H9 (cell line): ENCODE results near the gene SECTM1. TPM values are rescaled to one million over a fixed set of nuclear protein-coding genes. Genes with fewer than 3 reads are reported as not detected.
A peak's percentile ranks its signal among the peaks of the same experiment; 100 is the strongest.

Experiments
- DNase-seq: peaks from one replicate; pipeline ENCODE4 v3.0.0-alpha.2; 2017
- H2AFZ ChIP-seq: one replicate; pipeline ENCODE4 v1.6.1; 2013; ENCODE audit warnings: mild to moderate bottlenecking, low read length, control low read depth, moderate library complexity
- H2AK5ac ChIP-seq: 2 replicates; pipeline ENCODE4 v1.6.1; 2013; ENCODE audit warnings: low read length, control low read depth, mixed read lengths; ENCODE audit not compliant: insufficient read length
- H2BK120ac ChIP-seq: one replicate; pipeline ENCODE4 v1.6.1; 2013; ENCODE audit warnings: low read depth, mild to moderate bottlenecking, low read length, control low read depth, inconsistent platforms; ENCODE audit not compliant: poor library complexity, severe bottlenecking
- H2BK12ac ChIP-seq: 2 replicates; pipeline ENCODE4 v1.6.1; 2013; ENCODE audit warnings: low read length, control low read depth, mixed read lengths, low read depth; ENCODE audit not compliant: insufficient read length
- H2BK15ac ChIP-seq: 2 replicates; pipeline ENCODE4 v1.6.1; 2013; ENCODE audit warnings: low read depth, low read length, control low read depth
- H2BK20ac ChIP-seq: one replicate; pipeline ENCODE4 v1.6.1; 2013; ENCODE audit warnings: low read depth, mild to moderate bottlenecking, low read length, control low read depth, inconsistent platforms; ENCODE audit not compliant: poor library complexity, severe bottlenecking
- H2BK5ac ChIP-seq: 2 replicates; pipeline ENCODE4 v1.6.1; 2013; ENCODE audit warnings: low read length, control low read depth, mixed read lengths; ENCODE audit not compliant: insufficient read length
- H3K14ac ChIP-seq: 2 replicates; pipeline ENCODE4 v1.6.1; 2013; ENCODE audit warnings: low read length, control low read depth; ENCODE audit not compliant: insufficient read depth
- H3K18ac ChIP-seq: 2 replicates; pipeline ENCODE4 v1.6.1; 2013; ENCODE audit warnings: low read depth, mild to moderate bottlenecking, mixed read lengths, low read length, control low read depth; ENCODE audit not compliant: insufficient read length
- H3K23ac ChIP-seq: 2 replicates; pipeline ENCODE4 v1.6.1; 2013; ENCODE audit warnings: low read length, control low read depth, mixed read lengths, low read depth; ENCODE audit not compliant: insufficient read length
- H3K23me2 ChIP-seq: 2 replicates; pipeline ENCODE4 v1.6.1; 2013; ENCODE audit warnings: low read depth, mild to moderate bottlenecking, mixed read lengths, low read length, control low read depth; ENCODE audit not compliant: insufficient read length, poor library complexity, severe bottlenecking
- H3K27ac ChIP-seq: 2 replicates; pipeline ENCODE4 v1.5.1; 2013; ENCODE audit warnings: low read length, control low read depth, mixed read lengths, low read depth; ENCODE audit not compliant: insufficient read length
- H3K27me3 ChIP-seq: 2 replicates; pipeline ENCODE4 v1.6.1; 2013; ENCODE audit warnings: low read length, control low read depth, inconsistent platforms; ENCODE audit not compliant: insufficient read depth
- H3K4ac ChIP-seq: 2 replicates; pipeline ENCODE4 v1.6.1; 2013; ENCODE audit warnings: low read depth, mild to moderate bottlenecking, control low read depth, inconsistent platforms, low read length, moderate library complexity
- H3K4me1 ChIP-seq: 2 replicates; pipeline ENCODE4 v1.6.1; 2013; ENCODE audit warnings: low read length, control low read depth, inconsistent platforms; ENCODE audit not compliant: insufficient read depth
- H3K4me2 ChIP-seq: 2 replicates; pipeline ENCODE4 v1.6.1; 2013; ENCODE audit warnings: low read length, control low read depth, mixed read lengths; ENCODE audit not compliant: insufficient read length, insufficient read depth
- H3K56ac ChIP-seq: 2 replicates; pipeline ENCODE4 v1.6.1; 2013; ENCODE audit warnings: low read depth, mild to moderate bottlenecking, mixed read lengths, low read length, control low read depth; ENCODE audit not compliant: insufficient read length
- H3K79me1 ChIP-seq: 2 replicates; pipeline ENCODE4 v1.6.1; 2013; ENCODE audit warnings: low read depth, mild to moderate bottlenecking, moderate library complexity, low read length, control low read depth, inconsistent platforms; ENCODE audit not compliant: insufficient read depth, poor library complexity, severe bottlenecking
- H3K79me2 ChIP-seq: 2 replicates; pipeline ENCODE4 v1.6.1; 2013; ENCODE audit warnings: low read length, control low read depth, inconsistent platforms; ENCODE audit not compliant: insufficient read depth
- H3K9ac ChIP-seq: 2 replicates; pipeline ENCODE4 v1.6.1; 2013; ENCODE audit warnings: low read length, control low read depth, mixed read lengths; ENCODE audit not compliant: insufficient read length; ENCODE audit errors: extremely low read depth
- H3K9me3 ChIP-seq: one replicate; pipeline ENCODE4 v1.6.1; 2013; ENCODE audit warnings: low read depth, low read length, inconsistent platforms; ENCODE audit not compliant: control insufficient read depth
- H3T11ph ChIP-seq: one replicate; pipeline ENCODE4 v1.6.1; 2013; ENCODE audit warnings: mild to moderate bottlenecking, low read length, control low read depth, inconsistent platforms
- H4K20me1 ChIP-seq: one replicate; pipeline ENCODE4 v1.6.1; 2013; ENCODE audit not compliant: control insufficient read depth, insufficient read length, insufficient read depth
- H4K5ac ChIP-seq: 2 replicates; pipeline ENCODE4 v1.6.1; 2013; ENCODE audit warnings: low read depth, mild to moderate bottlenecking, mixed read lengths, low read length, control low read depth; ENCODE audit not compliant: insufficient read length
- H4K8ac ChIP-seq: replicated peaks from 2 replicates; pipeline ENCODE4 v1.6.1; 2013; ENCODE audit warnings: low read length, control low read depth, mixed read lengths, low read depth; ENCODE audit not compliant: insufficient read length
- H4K91ac ChIP-seq: 2 replicates; pipeline ENCODE4 v1.6.1; 2013; ENCODE audit warnings: low read depth, mild to moderate bottlenecking, moderate library complexity, mixed read lengths, low read length, control low read depth; ENCODE audit not compliant: insufficient read length
- H3K27ac Mint-ChIP-seq, 3 experiments: 2 replicates in 2 of 3; 3 replicates in 1 of 3; pipeline ENCODE4 v1.8.0; 2020 to 2021; ENCODE audit warnings: mixed read lengths in 3 of 3, mild to moderate bottlenecking in 1 of 3, moderate library complexity in 1 of 3
- H3K27me3 Mint-ChIP-seq: 2 replicates; pipeline ENCODE4 v1.8.0; 2021; ENCODE audit warnings: low read depth, mild to moderate bottlenecking, moderate library complexity, mixed read lengths
- H3K36me3 Mint-ChIP-seq, 3 experiments: 2 replicates in 2 of 3; 3 replicates in 1 of 3; pipeline ENCODE4 v1.8.0; 2020 to 2021; ENCODE audit warnings: low read depth in 3 of 3, mixed read lengths in 3 of 3; ENCODE audit not compliant: insufficient read depth in 1 of 3
- H3K4me1 Mint-ChIP-seq, 2 experiments: 2 replicates each; pipeline ENCODE4 v1.8.0; 2020; ENCODE audit warnings: mixed read lengths in 2 of 2
- H3K4me3 Mint-ChIP-seq, 2 experiments: 2 replicates in 1 of 2; 3 replicates in 1 of 2; pipeline ENCODE4 v1.8.0; 2020 to 2021; ENCODE audit warnings: mild to moderate bottlenecking in 2 of 2, mixed read lengths in 2 of 2, moderate library complexity in 1 of 2
- H3K9me3 Mint-ChIP-seq, 2 experiments: 2 replicates in 1 of 2; 3 replicates in 1 of 2; pipeline ENCODE4 v1.8.0; 2020; ENCODE audit warnings: mild to moderate bottlenecking in 2 of 2, mixed read lengths in 2 of 2, moderate library complexity in 1 of 2
- WGBS: extraction: QIAGEN DNeasy Blood & Tissue Kit; methylation state at CpG from one replicate; pipeline ENCODE4 v1.1.7; 2013; ENCODE audit warnings: missing lambda C conversion rate, low lambda C conversion rate, mixed read lengths; ENCODE audit not compliant: insufficient read length; ENCODE audit errors: extremely low coverage; 5-methylcytosine and 5-hydroxymethylcytosine counted together
- total RNA-seq: library from RNA; stranded (reverse); gene quantifications from 2 replicates; pipeline ENCODE4 v1.2.1, GENCODE V29; 2021
- TF ChIP-seq, protein P1 (sequence below): fragments of 200-600 bp; sonication (generic); conservative IDR thresholded peaks from 3 replicates; pipeline ENCODE4 v1.8.0; 2021; ENCODE audit warnings: antibody characterized with exemption, mild to moderate bottlenecking

Gene SECTM1
- total RNA-seq, 1 experiment from 2014 or later: 0.28 TPM

DNA sequence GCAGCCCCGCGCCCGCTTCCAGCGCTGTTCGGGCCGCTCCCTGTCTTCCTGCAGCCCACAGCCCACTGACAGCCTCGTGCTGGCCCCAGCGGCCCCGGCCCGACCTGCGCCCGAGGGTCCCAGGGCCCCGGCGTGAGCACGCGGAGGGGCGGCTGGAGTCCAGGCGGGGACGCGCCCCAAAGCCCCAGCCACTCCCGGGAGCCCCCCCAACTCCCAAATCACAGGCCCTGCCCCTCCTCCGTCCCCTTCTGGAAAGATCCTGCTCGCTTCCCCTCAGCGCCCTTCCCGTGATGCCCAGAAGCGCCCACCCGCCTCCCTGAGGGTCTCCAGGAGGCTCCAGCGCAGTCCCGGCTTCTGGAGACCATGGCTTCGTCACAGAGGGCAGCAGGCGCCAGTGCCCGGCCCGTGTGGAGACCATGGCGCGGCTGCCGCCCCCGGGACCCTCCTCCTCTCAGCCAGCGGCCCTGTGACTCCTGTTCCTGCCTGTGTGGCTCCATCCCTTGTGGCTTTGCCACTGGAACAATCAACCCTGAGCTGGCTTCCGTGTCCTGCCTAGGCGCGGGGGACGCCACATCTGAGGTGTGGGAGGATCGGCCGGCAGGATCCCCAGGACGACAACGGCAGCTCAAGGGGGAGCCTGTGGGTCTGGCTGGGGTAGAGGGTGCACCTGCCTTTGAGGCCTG is 41.9 kb upstream of the SECTM1 start:
- H3K27ac Mint-ChIP-seq: no peak overlapping the region
- H4K5ac ChIP-seq: no peak overlapping the region
- no peak overlapping the region for H4K91ac ChIP-seq
- H3K9ac ChIP-seq: no peak overlapping the region
- no peak overlapping the region for H2BK120ac ChIP-seq
- H2BK20ac ChIP-seq: no peak overlapping the region
- H3T11ph ChIP-seq: no peak overlapping the region
- H4K8ac ChIP-seq: no peak overlapping the region
- H3K4me3 Mint-ChIP-seq: no peak overlapping the region
- TF ChIP-seq, protein P1, sequence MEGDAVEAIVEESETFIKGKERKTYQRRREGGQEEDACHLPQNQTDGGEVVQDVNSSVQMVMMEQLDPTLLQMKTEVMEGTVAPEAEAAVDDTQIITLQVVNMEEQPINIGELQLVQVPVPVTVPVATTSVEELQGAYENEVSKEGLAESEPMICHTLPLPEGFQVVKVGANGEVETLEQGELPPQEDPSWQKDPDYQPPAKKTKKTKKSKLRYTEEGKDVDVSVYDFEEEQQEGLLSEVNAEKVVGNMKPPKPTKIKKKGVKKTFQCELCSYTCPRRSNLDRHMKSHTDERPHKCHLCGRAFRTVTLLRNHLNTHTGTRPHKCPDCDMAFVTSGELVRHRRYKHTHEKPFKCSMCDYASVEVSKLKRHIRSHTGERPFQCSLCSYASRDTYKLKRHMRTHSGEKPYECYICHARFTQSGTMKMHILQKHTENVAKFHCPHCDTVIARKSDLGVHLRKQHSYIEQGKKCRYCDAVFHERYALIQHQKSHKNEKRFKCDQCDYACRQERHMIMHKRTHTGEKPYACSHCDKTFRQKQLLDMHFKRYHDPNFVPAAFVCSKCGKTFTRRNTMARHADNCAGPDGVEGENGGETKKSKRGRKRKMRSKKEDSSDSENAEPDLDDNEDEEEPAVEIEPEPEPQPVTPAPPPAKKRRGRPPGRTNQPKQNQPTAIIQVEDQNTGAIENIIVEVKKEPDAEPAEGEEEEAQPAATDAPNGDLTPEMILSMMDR: no peak
- H3K27me3 Mint-ChIP-seq: peaks cover 34% of the 10 kb centered on the region
- no peaks in the 10 kb centered on the region for H3K79me2 ChIP-seq
- no peak overlapping the region for H2AFZ ChIP-seq
- no peaks in the 10 kb centered on the region; a peak in 1 of 5 replicates for H3K9me3 Mint-ChIP-seq
- H2BK15ac ChIP-seq: peak overlapping the region; percentile 95
- H3K27ac ChIP-seq: no peak overlapping the region
- no peak overlapping the region for H3K56ac ChIP-seq
- peaks cover 3 to 13% of the 10 kb centered on the region in 2 experiments for H3K4me1 Mint-ChIP-seq
- H2AK5ac ChIP-seq: no peak overlapping the region
- no peaks in the 10 kb centered on the region for H3K36me3 Mint-ChIP-seq
- no peak overlapping the region; the same call in 1 of the 2 replicates for H3K14ac ChIP-seq
- H3K27me3 ChIP-seq: peaks cover 14% of the 10 kb centered on the region
- H3K23me2 ChIP-seq: peaks cover 7% of the 10 kb centered on the region
- no peaks in the 10 kb centered on the region for H3K9me3 ChIP-seq
- no peak for DNase-seq
- no CpG with 5 or more reads among the region's 46 CpGs for WGBS
- H3K4me2 ChIP-seq: no peak overlapping the region
- H3K4me1 ChIP-seq: no peaks in the 10 kb centered on the region; the same call in 1 of the 2 replicates
- no peak overlapping the region for H3K18ac ChIP-seq
- H2BK12ac ChIP-seq: no peak overlapping the region
- no peak overlapping the region for H2BK5ac ChIP-seq
- no peaks in the 10 kb centered on the region for H4K20me1 ChIP-seq
- no peak overlapping the region for H3K4ac ChIP-seq
- H3K23ac ChIP-seq: no peak overlapping the region
- H3K79me1 ChIP-seq: no peaks in the 10 kb centered on the region
